Endothelial cell (in vitro differentiated cells): ENCODE data around the gene GRIP1. TPM values are rescaled to one million over a fixed set of nuclear protein-coding genes. Genes with fewer than 3 reads are reported as not detected.

ENCODE experiments used
- DNase-seq: peaks from one replicate; pipeline ENCODE4 v3.0.0; 2021; ENCODE audit warnings: low spot score
- H3K27ac Mint-ChIP-seq: one replicate; pipeline ENCODE4 v1.8.0; 2021; ENCODE audit warnings: mixed read lengths, inconsistent platforms; ENCODE audit not compliant: unreplicated experiment
- H3K27me3 Mint-ChIP-seq: one replicate; pipeline ENCODE4 v1.8.0; 2021; ENCODE audit warnings: mild to moderate bottlenecking, moderate library complexity, mixed read lengths, inconsistent platforms; ENCODE audit not compliant: unreplicated experiment
- H3K36me3 Mint-ChIP-seq: one replicate; pipeline ENCODE4 v1.8.0; 2021; ENCODE audit warnings: mild to moderate bottlenecking, low read depth, mixed read lengths, inconsistent platforms; ENCODE audit not compliant: unreplicated experiment
- H3K4me1 Mint-ChIP-seq: one replicate; pipeline ENCODE4 v1.8.0; 2021; ENCODE audit warnings: mild to moderate bottlenecking, mixed read lengths, inconsistent platforms; ENCODE audit not compliant: unreplicated experiment
- H3K4me3 Mint-ChIP-seq: one replicate; pipeline ENCODE4 v1.8.0; 2021; ENCODE audit warnings: mild to moderate bottlenecking, mixed read lengths, inconsistent platforms; ENCODE audit not compliant: unreplicated experiment
- H3K9me3 Mint-ChIP-seq: one replicate; pipeline ENCODE4 v1.8.0; 2021; ENCODE audit warnings: mixed read lengths, inconsistent platforms; ENCODE audit not compliant: unreplicated experiment
- CTCF ChIP-seq: fragments of 200-600 bp; sonication (generic); IDR thresholded peaks from one replicate; pipeline ENCODE4 v1.5.0; 2021; ENCODE audit warnings: antibody characterized with exemption; ENCODE audit not compliant: unreplicated experiment
- total RNA-seq: library from RNA; stranded (reverse); fragmentation: NEBNext Ultra II Directional; extraction: Animal tissue kit (Norgen Biotek cat#: 25700); gene quantifications from one replicate; pipeline ENCODE4 v1.2.1, GENCODE V29; 2021; ENCODE audit not compliant: unreplicated experiment

The GRIP1 gene
- total RNA-seq, 1 donor from 2014 or later, result 36.2 TPM

DNA sequence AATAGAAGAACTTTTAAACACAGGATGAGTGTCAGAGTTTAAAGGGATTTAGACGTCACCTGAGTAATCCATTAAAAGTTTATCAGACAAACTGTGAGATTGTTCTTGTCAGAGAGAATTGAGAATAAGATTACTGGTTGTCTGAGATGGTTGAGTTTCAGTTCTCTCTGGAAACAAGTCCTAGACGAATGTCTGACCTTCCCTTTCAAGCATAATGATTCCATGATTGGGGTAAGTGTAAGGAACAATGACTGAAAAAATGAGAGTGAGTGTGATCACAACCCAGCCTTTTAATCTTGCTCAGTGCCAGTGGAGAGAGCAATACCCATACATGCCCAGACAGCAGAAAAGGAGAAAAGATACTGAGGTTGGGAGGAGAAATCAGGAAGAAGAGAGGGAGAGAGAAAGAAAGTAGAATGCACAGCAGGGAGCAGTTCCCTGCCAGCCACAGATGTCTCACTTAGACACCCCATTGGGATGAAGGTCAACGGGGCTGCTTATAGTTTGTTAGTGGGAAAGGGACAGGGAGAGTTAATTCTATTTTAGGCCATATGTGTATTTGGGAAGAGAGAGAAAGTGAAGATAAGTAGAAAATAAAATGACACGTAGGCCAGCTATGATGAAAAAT, 4.3 kb downstream of the GRIP1 start:
- no peak for TF ChIP-seq CTCF
- no peak for DNase-seq
- Mint-ChIP-seq H3K27me3 (no peaks in the 10 kb centered on the region), H3K36me3 (no peaks in the 10 kb centered on the region), H3K4me3 (no peak overlapping the region), H3K4me1 (no peaks in the 10 kb centered on the region), H3K27ac (no peak overlapping the region), H3K9me3 (no peaks in the 10 kb centered on the region)

GRCh38 chr12:66669541-66669940, 9.3 kb downstream of the GRIP1 start:
- no peak overlapping the region for H3K27ac Mint-ChIP-seq
- DNase-seq, result no peak
- TF ChIP-seq CTCF, result no peak
- H3K27me3 Mint-ChIP-seq, result no peaks in the 10 kb centered on the region
- H3K36me3 Mint-ChIP-seq, result no peaks in the 10 kb centered on the region
- H3K4me1 Mint-ChIP-seq, result no peaks in the 10 kb centered on the region
- H3K9me3 Mint-ChIP-seq, result no peaks in the 10 kb centered on the region
- no peak overlapping the region for H3K4me3 Mint-ChIP-seq

- DNase-seq, result no peak
- no peak for TF ChIP-seq CTCF
- no peak overlapping the region for H3K4me3 Mint-ChIP-seq
These were observed 10.6 kb downstream of the GRIP1 start for GRCh38 chr12:66668311-66668710.

DNA sequence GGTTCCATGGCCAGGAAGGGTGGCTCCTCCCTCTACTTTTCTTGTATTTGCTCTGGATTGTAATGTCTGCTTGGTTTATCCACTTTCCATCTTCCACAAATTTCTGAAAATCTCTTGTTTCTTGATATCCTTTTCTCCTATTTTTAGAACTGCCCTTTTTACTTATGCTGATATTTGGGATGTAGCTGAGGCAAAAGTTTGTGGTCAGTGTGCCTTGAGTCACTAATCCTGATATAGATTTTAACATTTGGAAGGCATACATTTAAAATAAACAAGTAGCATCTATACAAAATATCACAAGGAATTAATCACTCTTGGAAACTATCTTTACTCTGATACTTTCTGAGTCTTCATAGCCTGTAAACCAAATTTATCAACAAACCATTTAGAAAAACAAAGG, 11.0 kb downstream of the GRIP1 start:
- DNase-seq, result no peak
- H3K4me3 Mint-ChIP-seq, result no peak overlapping the region
- no peaks in the 10 kb centered on the region for H3K36me3 Mint-ChIP-seq
- H3K27me3 Mint-ChIP-seq, result no peaks in the 10 kb centered on the region
- no peaks in the 10 kb centered on the region for H3K4me1 Mint-ChIP-seq
- no peaks in the 10 kb centered on the region for H3K9me3 Mint-ChIP-seq
- TF ChIP-seq CTCF, result no peak
- H3K27ac Mint-ChIP-seq, result no peak overlapping the region

More at GRCh38 chr12:66668311-66668710, 10.6 kb downstream of the GRIP1 start:
- Mint-ChIP-seq H3K4me1 (no peaks in the 10 kb centered on the region), H3K27ac (no peak overlapping the region), H3K36me3 (no peaks in the 10 kb centered on the region), H3K9me3 (no peaks in the 10 kb centered on the region), H3K27me3 (no peaks in the 10 kb centered on the region)

DNA sequence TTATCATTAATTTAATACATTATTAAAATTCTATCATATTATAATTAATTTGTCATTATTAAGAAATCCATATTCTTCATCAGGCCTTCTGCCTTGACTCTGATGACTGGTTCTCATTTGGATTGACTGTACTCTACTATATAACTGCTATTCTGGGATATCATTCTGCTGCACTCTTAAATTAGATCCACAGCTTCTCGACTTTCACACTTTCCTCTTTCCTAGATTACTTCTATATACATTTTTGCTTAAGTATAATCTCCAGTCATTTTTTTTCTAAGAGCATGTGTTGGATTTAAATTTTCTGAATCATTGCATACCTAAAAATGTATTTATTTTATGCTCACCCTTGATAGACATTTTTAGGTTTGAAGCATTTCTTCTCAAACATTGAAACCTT, 12.4 kb downstream of the GRIP1 start:
- no peak overlapping the region for H3K4me3 Mint-ChIP-seq
- no peaks in the 10 kb centered on the region for H3K4me1 Mint-ChIP-seq
- DNase-seq, result no peak
- no peaks in the 10 kb centered on the region for H3K36me3 Mint-ChIP-seq
- no peak for TF ChIP-seq CTCF
- no peaks in the 10 kb centered on the region for H3K27me3 Mint-ChIP-seq
- no peaks in the 10 kb centered on the region for H3K9me3 Mint-ChIP-seq
- H3K27ac Mint-ChIP-seq, result no peak overlapping the region
